ENCODE measurements around the gene ZNF365.
"Not testable (repeated sequence)": the region's sequence is repeated elsewhere in the genome, so short reads cannot be mapped to it uniquely, and the experiment has no call there.

ZNF365 gene

DNA sequence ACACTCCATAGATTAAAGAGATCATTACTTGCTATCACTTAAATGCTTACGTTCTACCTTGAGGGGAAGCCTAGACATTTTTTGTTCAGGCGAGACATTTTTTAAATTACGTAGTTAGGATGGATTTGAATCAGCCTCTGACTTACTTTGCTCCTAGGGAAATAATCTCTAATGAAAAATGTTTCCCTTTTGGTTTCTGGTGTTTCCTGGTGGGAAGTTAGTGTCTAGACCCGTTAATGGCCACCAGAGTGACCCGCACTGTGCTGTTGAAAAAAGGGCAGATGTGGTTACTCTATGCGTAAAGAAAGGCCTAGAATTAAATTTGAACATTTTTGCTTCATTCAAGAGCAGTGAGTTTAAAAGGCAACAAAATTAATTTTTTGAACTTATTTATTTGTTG is 3.8 kb downstream of the ZNF365 start:
- no peak for DNase-seq

GRCh38 chr10:62378877-62379276 is 4.7 kb downstream of the ZNF365 start:
- DNase-seq, result not testable (repeated sequence)

DNA sequence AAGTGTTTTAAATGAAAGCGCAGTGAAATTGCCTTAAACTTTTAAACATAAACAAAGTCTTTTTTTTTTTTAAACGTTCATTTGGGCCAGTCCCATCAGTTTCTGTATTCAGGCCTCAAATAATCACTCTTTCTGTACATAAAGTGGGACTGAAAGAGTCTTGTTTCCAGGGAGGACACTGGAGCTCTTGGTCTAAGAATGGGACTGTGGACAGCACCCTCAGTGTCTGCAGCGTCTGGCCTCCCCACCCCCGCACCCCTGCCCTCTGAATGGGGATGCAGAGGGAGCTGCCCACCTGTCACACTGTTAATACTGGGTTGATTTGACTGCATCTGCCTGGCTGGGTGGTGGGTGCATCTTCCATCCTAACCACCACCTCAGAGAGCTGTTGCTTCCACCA is 5.2 kb downstream of the ZNF365 start:
- no peak for DNase-seq

GRCh38 chr10:62380016-62380415 is 5.8 kb downstream of the ZNF365 start:
- DNase-seq, result no peak

GRCh38 chr10:62381385-62382102 is 7.4 kb downstream of the ZNF365 start:
- DNase-seq, result no peak

- DNase-seq, result no peak
Observed at GRCh38 chr10:62382831-62383230, 8.7 kb downstream of the ZNF365 start.

DNA sequence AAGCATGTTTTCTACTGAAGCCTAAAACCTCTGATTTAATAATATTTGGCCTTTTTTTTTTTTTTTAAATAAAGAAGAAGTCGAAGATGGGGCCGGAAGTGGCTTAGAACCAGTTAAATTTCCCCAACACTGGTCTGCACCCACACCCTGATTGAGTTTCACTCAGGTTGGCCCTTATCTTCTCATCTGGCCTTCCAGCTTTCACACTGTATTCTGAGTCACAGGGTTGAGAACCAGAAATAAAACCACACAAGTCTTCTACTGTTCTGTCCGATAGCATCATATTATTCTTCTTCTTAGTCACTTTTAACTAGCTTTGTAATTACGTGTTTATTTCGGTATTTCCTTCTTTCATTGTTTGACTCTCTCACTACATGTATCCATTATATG is 9.9 kb downstream of the ZNF365 start:
- DNase-seq, result peak in 3 of 4 experiments; percentile 2 to 15 (median 4)

- no peak for DNase-seq
Observed at GRCh38 chr10:62384447-62385081, 10.4 kb downstream of the ZNF365 start.

GRCh38 chr10:62386356-62387320 is 12.5 kb downstream of the ZNF365 start:
- no peak for DNase-seq

DNA sequence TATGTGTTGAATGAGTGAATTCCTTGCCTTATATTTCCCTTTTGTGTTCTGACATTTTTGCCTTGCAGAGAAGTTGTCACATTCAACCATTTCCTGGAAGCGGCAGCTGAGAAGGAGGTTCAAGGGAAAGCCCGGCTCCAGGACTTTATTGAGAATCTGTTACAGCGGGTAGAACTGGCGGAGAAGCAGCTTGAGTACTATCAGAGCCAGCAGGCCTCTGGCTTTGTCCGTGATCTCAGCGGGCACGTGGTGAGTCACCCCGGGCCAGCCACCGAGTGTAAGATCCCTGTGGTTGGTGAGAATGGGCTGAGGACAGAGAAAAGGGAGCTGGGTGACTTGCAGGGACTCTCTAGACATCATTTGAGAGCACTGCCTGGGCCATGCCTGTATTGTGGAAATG is 14.2 kb downstream of the ZNF365 start:
- DNase-seq, result no peak

- no peak for DNase-seq
Observed at GRCh38 chr10:62390497-62391176, 16.5 kb downstream of the ZNF365 start.

DNA sequence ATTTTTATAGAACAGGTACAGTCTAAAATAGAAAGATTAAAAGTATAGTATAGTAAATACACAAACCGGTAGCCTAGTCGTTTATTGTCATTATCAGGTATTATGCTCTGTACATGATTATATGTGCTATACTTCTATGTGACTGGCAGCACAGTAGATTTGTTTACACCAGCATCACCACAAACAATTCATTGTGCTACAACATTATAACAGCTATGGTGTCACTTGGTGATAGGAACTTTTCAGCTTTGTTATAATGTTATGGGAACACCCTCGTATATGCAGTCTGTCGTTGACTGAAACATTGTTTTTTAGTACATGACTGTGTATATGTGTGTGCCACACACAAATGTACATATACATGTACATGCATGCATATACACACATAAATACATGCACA is 19.1 kb downstream of the ZNF365 start:
- DNase-seq, result no peak

DNA sequence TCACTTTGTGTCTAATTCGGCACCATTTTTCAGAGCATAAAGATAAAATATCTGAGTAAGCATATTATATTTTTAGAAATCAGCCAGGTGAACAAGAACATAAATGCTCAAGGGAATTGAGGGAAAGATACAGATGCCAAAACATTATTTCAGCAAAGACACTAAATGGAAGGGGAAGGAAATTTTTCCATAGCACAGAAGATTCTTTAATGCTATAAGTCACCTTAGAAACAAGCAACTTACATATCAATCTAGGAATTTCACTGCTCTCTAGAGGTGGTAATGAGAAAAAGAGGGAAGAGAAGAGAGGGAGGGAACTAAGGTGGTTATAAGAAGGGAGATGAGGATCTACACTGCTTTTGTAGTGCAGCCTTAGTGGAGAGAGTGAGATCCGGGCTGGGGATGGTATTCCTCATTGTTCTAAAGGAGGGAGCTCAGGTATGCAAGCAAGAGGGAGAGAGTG is 20.4 kb downstream of the ZNF365 start:
- no peak for DNase-seq

DNA sequence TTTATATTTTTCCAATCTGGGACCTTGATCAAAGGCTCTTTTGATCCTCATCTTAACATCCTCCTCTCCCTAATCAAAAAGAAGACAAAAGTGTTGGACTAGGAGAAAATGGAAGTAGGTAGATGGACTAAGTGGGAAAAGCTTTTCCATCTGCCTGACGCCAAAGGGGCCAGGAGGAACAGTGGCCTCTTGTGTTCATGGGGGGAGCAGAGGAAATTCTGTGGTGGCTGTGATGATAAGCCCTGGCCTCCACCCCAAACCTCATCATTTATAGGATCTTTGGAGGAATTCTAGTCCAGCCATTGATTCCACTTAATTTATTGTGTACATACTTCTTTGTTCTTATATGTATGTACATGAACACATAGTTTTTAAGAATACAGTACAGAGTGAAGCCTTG is 21.7 kb downstream of the ZNF365 start:
- DNase-seq, result no peak

DNA sequence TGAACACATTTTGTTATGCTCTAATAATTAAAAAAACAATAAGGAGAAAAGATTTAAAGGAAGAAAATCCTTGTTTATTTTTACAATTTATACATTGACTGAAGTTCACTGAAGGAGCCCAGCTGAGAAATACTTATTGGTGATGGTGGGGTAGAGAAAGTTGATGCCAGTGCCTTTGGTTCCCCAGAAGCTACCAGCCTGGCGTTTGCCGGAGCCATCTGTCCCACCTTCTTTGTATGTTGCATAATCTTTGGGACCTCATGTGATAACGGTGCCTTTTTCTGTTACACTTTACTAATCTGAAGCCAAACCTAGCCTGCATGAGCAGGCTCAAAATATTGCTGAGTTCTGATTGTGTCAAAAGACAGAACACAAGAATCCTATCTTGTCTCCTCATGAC is 22.7 kb downstream of the ZNF365 start:
- no peak for DNase-seq

- no peak for DNase-seq
Observed at GRCh38 chr10:62399211-62399610, 25.0 kb downstream of the ZNF365 start.

DNA sequence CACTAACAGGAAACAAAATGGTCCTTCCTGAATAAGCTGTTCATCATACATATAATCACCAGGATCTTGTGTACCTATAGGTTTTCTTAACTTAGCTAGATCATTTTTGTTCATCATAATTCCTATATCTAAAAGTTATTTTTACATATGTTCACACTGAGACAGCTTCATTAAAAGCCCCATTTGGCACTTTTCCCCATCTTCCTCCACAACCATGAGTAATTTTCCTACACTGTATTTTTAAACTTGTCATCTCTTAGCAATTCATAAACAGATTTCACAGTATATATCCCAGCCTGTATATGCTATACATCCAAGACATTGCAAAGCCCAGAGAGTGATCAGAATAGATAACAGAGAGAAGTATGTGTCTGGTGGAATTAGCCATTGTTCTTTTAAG is 28.3 kb downstream of the ZNF365 start:
- no peak for DNase-seq

GRCh38 chr10:62410528-62410927 is 36.4 kb downstream of the ZNF365 start:
- not testable (repeated sequence) for DNase-seq

GRCh38 chr10:62410934-62411333 is 36.8 kb downstream of the ZNF365 start:
- not testable (repeated sequence) for DNase-seq

DNA sequence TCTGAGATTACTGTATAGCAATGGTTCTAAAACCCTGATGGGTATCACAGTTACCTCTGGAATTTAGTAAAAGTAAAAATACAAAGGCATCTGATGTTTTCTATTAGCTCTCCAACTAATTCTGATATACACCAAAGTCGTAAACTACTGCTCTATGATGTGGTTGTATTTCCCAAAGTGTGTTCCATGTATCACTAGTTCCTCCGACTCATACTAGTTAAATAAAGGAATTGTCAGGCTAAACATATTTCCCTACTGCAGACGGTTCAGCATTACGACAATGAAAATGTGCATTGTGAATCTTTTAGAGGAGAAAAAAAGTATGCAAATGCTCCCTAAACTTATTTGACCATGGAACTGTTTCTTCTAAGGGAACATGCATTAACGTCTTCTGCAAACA is 38.9 kb downstream of the ZNF365 start:
- DNase-seq, result no peak

GRCh38 chr10:62413652-62414051 is 39.5 kb downstream of the ZNF365 start:
- no peak for DNase-seq

- DNase-seq, result no peak
Observed at GRCh38 chr10:62414359-62414758, 40.2 kb downstream of the ZNF365 start.

DNA sequence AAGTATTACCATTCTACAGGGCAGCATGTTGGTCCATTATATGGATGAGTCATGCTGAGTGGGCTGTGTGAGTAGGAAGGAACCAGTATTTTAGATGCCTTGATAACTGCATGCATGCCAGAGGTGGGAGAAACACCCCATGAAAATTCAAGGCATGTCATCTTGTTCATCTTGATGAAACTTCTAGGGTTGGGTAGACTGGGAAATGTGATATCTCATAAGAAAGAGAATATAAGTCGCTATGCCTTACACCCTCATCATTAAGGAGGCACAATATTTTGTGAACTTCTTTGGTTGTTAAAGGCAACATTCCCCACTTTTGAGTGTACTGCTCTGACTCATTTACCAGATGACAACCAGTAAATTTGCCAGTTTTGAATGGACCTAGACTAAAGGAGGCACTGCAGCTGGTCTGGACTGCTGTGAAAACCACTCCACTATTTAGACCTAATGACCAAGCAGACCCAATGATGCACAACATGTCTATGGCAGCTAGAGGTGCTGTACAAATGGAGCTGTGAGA is 48.0 kb downstream of the ZNF365 start:
- no peak for DNase-seq

All from activated CD4-positive, CD25-positive, alpha-beta regulatory T cell (primary cell).